GM12878 (cell line): ENCODE data around the gene DST. TPM values are rescaled to one million over a fixed set of nuclear protein-coding genes. Genes with fewer than 3 reads are reported as not detected.

Experiments
- ATAC-seq: fragments of 200-7000 bp; cut with Tn5 transposase; 3 replicates; pipeline ENCODE4 v1.9.1; 2020; ENCODE audit warnings: mild to moderate bottlenecking, moderate library complexity
- BruUV-seq: library from RNA; stranded (reverse); fragments of 400-500 nt; replicated peaks from 2 replicates; lab custom pipeline; 2021; lab: Mats Ljungman, UMichigan
- CTCF ChIA-PET: fragments of 300-600 bp; sonication (Branson Sonifier 250); formaldehyde crosslinking; extraction: SDS; loops from one replicate; lab custom pipeline; 2021; ENCODE audit warnings: inconsistent platforms; lab: Yijun Ruan, JAX
- POLR2A ChIA-PET: fragments of 350-600 bp; formaldehyde crosslinking; extraction: SDS; loops from one replicate; lab custom pipeline; 2021; ENCODE audit warnings: inconsistent platforms; lab: Charles Lee
- RAD21 ChIA-PET: fragments of 300-600 bp; sonication (Branson Sonifier 250); formaldehyde crosslinking; loops from one replicate; lab custom pipeline; 2023; ENCODE audit warnings: antibody characterized with exemption; ENCODE audit not compliant: unreplicated experiment; lab: Charles Lee
- SMC1A ChIA-PET: fragments of 300-600 bp; sonication (Branson Sonifier 250); formaldehyde crosslinking; loops from one replicate; lab custom pipeline; 2023; ENCODE audit not compliant: unreplicated experiment, uncharacterized antibody; lab: Charles Lee
- DNase-seq: peaks from one replicate; pipeline ENCODE4 v3.0.0-alpha.2; 2011; ENCODE audit warnings: low read depth, low spot score
- FAIRE-seq: peaks from 3 replicates; lab custom pipeline; 2011; peaks lifted over from hg19 to GRCh38; lab: Jason Lieb, UNC
- H2AFZ ChIP-seq: 2 replicates; pipeline ENCODE4 v1.6.0; 2011; ENCODE audit warnings: low read depth, low read length, control low read depth; ENCODE audit not compliant: control insufficient read depth
- H3K27ac ChIP-seq: 2 replicates; pipeline ENCODE4 v1.5.1; 2011; ENCODE audit warnings: control low read depth; ENCODE audit not compliant: control insufficient read depth, insufficient read depth
- H3K27me3 ChIP-seq, 2 experiments: replicated peaks in 1 of 2; 2 replicates each; pipeline versions ENCODE4 v1.6.0 to v1.6.1; 2011; ENCODE audit warnings: low read length in 1 of 2; ENCODE audit not compliant: control insufficient read depth in 2 of 2, insufficient read depth in 2 of 2
- H3K36me3 ChIP-seq, 2 experiments: 2 replicates each; pipeline ENCODE4 v1.5.1; 2011; ENCODE audit warnings: low read length in 1 of 2; ENCODE audit not compliant: control insufficient read depth in 2 of 2, insufficient read depth in 2 of 2
- H3K4me1 ChIP-seq: 2 replicates; pipeline ENCODE4 v1.6.1; 2011; ENCODE audit warnings: mild to moderate bottlenecking, low read length, moderate library complexity, mixed read lengths; ENCODE audit not compliant: control insufficient read depth, insufficient read depth
- H3K4me2 ChIP-seq: 2 replicates; pipeline ENCODE4 v1.6.0; 2011; ENCODE audit warnings: control low read depth; ENCODE audit not compliant: control insufficient read depth, insufficient read depth
- H3K4me3 ChIP-seq: fragments of 200-600 bp; sonication (generic); 2 replicates; pipeline ENCODE4 v1.5.1; 2016
- H3K79me2 ChIP-seq: 2 replicates; pipeline ENCODE4 v1.6.0; 2011; ENCODE audit warnings: low read length; ENCODE audit not compliant: control insufficient read depth, insufficient read depth
- H3K9ac ChIP-seq: 2 replicates; pipeline ENCODE4 v1.8.0; 2011; ENCODE audit warnings: low read length, control low read depth, mixed read lengths; ENCODE audit not compliant: control insufficient read depth, insufficient read depth
- H3K9me3 ChIP-seq: replicated peaks from 3 replicates; pipeline ENCODE4 v1.5.1; 2011; ENCODE audit warnings: mild to moderate bottlenecking, low read length; ENCODE audit not compliant: control insufficient read depth, insufficient read depth
- H4K20me1 ChIP-seq: 2 replicates; pipeline ENCODE4 v1.6.0; 2011; ENCODE audit not compliant: control insufficient read depth, insufficient read depth
- MEF2B ChIP-seq: fragments of 450-650 bp; IDR thresholded peaks from 2 replicates; pipeline ENCODE4 v1.6.1; 2018; ENCODE audit warnings: mild to moderate bottlenecking, moderate library complexity; ENCODE audit not compliant: partially characterized antibody, poor library complexity, severe bottlenecking
- TBL1XR1 ChIP-seq: IDR thresholded peaks from 2 replicates; pipeline ENCODE4 v1.6.1; 2012; ENCODE audit warnings: low read depth, low read length, improper control_type of control experiment
- WGBS: methylation state at CpG from one replicate; pipeline ENCODE4 v1.1.6; 2016; ENCODE audit warnings: low lambda C conversion rate; ENCODE audit not compliant: insufficient replicate concordance, insufficient coverage; ENCODE audit errors: missing lambda C conversion rate; 5-methylcytosine and 5-hydroxymethylcytosine counted together
- in situ Hi-C: fragments of 300-500 bp; cut with MboI; formaldehyde crosslinking; loops from 9 replicates; pipeline ENCODE4 v1.14.3; 2018; ENCODE audit warnings: mixed read lengths
- intact Hi-C: fragments of 100-400 bp; cut with micrococcal nuclease; formaldehyde crosslinking; loops from one replicate; pipeline ENCODE4 v1.14.2; 2022; ENCODE audit not compliant: unreplicated experiment
- polyA plus RNA-seq, 11 experiments: library from polyadenylated mRNA; depleted of rRNA in 4 of 11; unstranded in 6 of 11; stranded (reverse) in 5 of 11; fragments of >200 nt; fragmentation: Nextera tagmentation in 4 of 11; fragmentation: Illumina TruSeq in 1 of 11; extraction: Ambion mirVana in 4 of 11; extraction: Trizol in 1 of 11; gene quantifications; 1 replicate in 1 of 11; 2 replicates in 10 of 11; pipeline versions ENCODE4 v1.2.1 to v1.2.3, GENCODE V29; 2011 to 2016; ENCODE audit warnings: inconsistent platforms in 2 of 11, missing spikeins in 2 of 11, low read depth in 1 of 11
- total RNA-seq, 4 experiments: library from RNA; depleted of rRNA in 3 of 4; stranded (reverse); fragments of >200 nt in 3 of 4; fragmentation: Illumina TruSeq in 1 of 4; extraction: Trizol in 1 of 4; gene quantifications; 2 replicates each; pipeline versions ENCODE4 v1.2.1 to v1.2.3, GENCODE V29; 2013 to 2021
- TF ChIP-seq, protein P1 (sequence below): fragments of 150-350 bp; IDR thresholded peaks from 2 replicates; pipeline ENCODE4 v1.6.1; 2014; ENCODE audit warnings: mild to moderate bottlenecking, low read depth, low read length

Gene DST
- total and polyA plus RNA-seq, 10 of the 15 experiments (the other 5 are each of a cell fraction or from before 2014, with no cell fraction given): 32.1 to 156 (median 75.0) TPM

DNA sequence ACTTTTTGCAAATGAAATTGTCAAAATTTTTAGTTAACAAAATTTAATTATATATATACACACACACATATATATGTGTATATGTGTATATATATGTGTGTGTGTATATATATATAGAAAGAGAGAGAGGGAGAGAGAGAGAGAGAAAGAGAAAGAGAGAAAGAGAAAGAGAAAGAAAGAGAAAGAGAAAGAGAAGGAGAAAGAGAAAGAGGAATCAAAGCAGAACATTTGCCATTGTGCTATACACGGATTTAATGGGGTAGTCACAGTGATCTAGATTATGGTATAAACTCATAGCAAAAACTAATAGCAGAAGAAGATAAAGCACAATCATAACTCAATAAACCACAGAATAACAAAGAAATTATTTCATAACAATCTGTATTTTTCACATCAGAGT, 126.7 kb downstream of the DST start (continued):
- no peak for TF ChIP-seq TBL1XR1
- no peak for TF ChIP-seq MEF2B

DNA sequence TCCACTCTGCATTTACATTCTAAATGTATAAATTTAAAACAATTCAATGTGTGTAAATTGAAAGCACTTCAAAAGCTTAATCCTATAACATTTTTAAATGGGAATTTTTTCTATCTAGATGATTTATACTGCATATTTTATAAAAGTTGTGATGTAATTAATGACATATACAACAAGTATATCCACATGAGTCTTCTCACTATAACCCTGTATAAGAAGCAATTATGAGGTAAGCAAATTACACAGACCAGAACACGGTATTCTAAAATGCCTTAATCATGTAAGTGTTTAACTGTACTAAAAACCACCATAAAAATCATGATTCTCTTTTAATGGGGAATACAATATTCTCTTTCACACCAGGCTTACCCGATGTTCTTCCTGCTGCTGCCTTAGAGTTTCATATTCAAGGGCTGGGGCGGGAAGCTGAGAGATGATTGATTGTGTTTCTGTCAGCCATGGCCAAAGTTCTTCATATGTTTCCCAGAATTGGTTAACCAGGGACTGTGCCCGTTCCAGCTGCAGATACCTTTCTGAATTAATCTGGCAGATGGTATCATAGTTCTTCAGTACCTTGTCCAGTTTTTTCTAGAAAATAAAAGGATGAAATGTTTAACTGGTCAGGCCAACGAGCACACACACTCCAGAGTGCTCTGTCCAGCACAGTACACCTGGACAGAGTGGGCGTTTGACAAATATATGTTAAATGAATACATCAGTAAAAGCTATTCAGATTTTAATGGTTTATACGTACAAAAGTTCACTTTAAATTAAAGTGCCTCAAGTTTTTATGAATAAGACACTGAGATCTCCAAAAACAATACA, 127.4 kb downstream of the DST start:
- no peak overlapping the region for H3K27ac ChIP-seq
- DNase-seq: no peak
- peaks cover 2 to 20% of the 10 kb centered on the region in 2 experiments; a peak in 3 of 4 replicates for H3K36me3 ChIP-seq
- no TSS peak for BruUV-seq
- in situ Hi-C loops: no loop called here
- no peaks in the 10 kb centered on the region; the same call in 2 of the 3 replicates for H3K9me3 ChIP-seq
- H3K27me3 ChIP-seq: no peaks in the 10 kb centered on the region
- ATAC-seq: no peak
- H3K4me2 ChIP-seq: no peak overlapping the region
- 33% methylated on average over 7 of the region's 7 CpGs for WGBS
- TF ChIP-seq, protein P1, sequence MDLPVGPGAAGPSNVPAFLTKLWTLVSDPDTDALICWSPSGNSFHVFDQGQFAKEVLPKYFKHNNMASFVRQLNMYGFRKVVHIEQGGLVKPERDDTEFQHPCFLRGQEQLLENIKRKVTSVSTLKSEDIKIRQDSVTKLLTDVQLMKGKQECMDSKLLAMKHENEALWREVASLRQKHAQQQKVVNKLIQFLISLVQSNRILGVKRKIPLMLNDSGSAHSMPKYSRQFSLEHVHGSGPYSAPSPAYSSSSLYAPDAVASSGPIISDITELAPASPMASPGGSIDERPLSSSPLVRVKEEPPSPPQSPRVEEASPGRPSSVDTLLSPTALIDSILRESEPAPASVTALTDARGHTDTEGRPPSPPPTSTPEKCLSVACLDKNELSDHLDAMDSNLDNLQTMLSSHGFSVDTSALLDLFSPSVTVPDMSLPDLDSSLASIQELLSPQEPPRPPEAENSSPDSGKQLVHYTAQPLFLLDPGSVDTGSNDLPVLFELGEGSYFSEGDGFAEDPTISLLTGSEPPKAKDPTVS: no peak
- H4K20me1 ChIP-seq: peaks cover 3% of the 10 kb centered on the region; the same call in 1 of the 2 replicates
- no peak overlapping the region for H2AFZ ChIP-seq
- H3K4me1 ChIP-seq: no peaks in the 10 kb centered on the region
- H3K4me3 ChIP-seq: no peak overlapping the region
- intact Hi-C loops: no loop called here
- FAIRE-seq: no peak
- no peak overlapping the region for H3K9ac ChIP-seq
- H3K79me2 ChIP-seq: no peaks in the 10 kb centered on the region
- POLR2A ChIA-PET: no interaction called here
- RAD21 ChIA-PET: no interaction called here
- SMC1A ChIA-PET: interaction anchor here (0.6 to 1.5 kb wide), 4 partner anchors 8 to 79 kb away, joined by 3 to 4 read pairs (median 3); no protein-coding TSS in a partner anchor
- CTCF ChIA-PET: interaction anchor here (1.2 to 1.4 kb wide), 3 partner anchors 16 to 55 kb away, joined by 3 read pairs; no protein-coding TSS in a partner anchor
